Hematopoietic multipotent progenitor cell treated with erythropoietin and hydrocortisone succinate and interleukin-3 and kit ligand, for 6 days (in vitro differentiated cells): ENCODE measurements around the gene LMO3.

Experiments used
- DNase-seq: peaks from one replicate; pipeline ENCODE4 v3.0.0-alpha.2; 2015

The LMO3 gene

GRCh38 chr12:16599081-16599480 is 6.9 kb downstream of the LMO3 start:
- no peak for DNase-seq

GRCh38 chr12:16594797-16595196 is 11.2 kb downstream of the LMO3 start:
- DNase-seq: no peak

- no peak for DNase-seq
Measured at GRCh38 chr12:16593546-16593945, 12.4 kb downstream of the LMO3 start.

- no peak for DNase-seq
Measured at GRCh38 chr12:16590645-16591044, 15.3 kb downstream of the LMO3 start.

GRCh38 chr12:16588812-16589211 is 17.1 kb downstream of the LMO3 start:
- DNase-seq: no peak

GRCh38 chr12:16587514-16587913 is 18.4 kb downstream of the LMO3 start:
- no peak for DNase-seq

- no peak for DNase-seq
Measured at GRCh38 chr12:16587110-16587453, 18.9 kb downstream of the LMO3 start.

GRCh38 chr12:16586350-16587109 is 19.4 kb downstream of the LMO3 start:
- DNase-seq: no peak

GRCh38 chr12:16585781-16586180 is 20.2 kb downstream of the LMO3 start:
- DNase-seq: no peak

- DNase-seq: no peak
Measured at GRCh38 chr12:16583969-16584745, 21.8 kb downstream of the LMO3 start.

GRCh38 chr12:16581416-16581815 is 24.5 kb downstream of the LMO3 start:
- no peak for DNase-seq

GRCh38 chr12:16579041-16579440 is 26.9 kb downstream of the LMO3 start:
- DNase-seq: no peak

- peak; percentile 25 for DNase-seq
Measured at GRCh38 chr12:16573398-16574077, 32.4 kb downstream of the LMO3 start.

- DNase-seq: no peak
Measured at GRCh38 chr12:16568873-16569272, 37.1 kb downstream of the LMO3 start.

- no peak for DNase-seq
Measured at GRCh38 chr12:16564675-16565074, 41.3 kb downstream of the LMO3 start.

GRCh38 chr12:16563504-16563903 is 42.5 kb downstream of the LMO3 start:
- no peak for DNase-seq

GRCh38 chr12:16562921-16563320 is 43.0 kb downstream of the LMO3 start:
- DNase-seq: no peak

GRCh38 chr12:16562435-16562834 is 43.5 kb downstream of the LMO3 start:
- no peak for DNase-seq

- no peak for DNase-seq
Measured at GRCh38 chr12:16560273-16560672, 45.7 kb downstream of the LMO3 start.

- DNase-seq: no peak
Measured at GRCh38 chr12:16555630-16556029, 50.3 kb downstream of the LMO3 start.

GRCh38 chr12:16553457-16553856 is 52.5 kb downstream of the LMO3 start:
- no peak for DNase-seq

GRCh38 chr12:16552301-16552700 is 53.7 kb downstream of the LMO3 start:
- no peak for DNase-seq

GRCh38 chr12:16545836-16546235 is 60.1 kb downstream of the LMO3 start:
- DNase-seq: no peak

- DNase-seq: no peak
Measured at GRCh38 chr12:16542586-16542985, 63.4 kb downstream of the LMO3 start.
